HEK293T (cell line): ENCODE measurements around the gene IMPACT.

Experiments
- CTCF ChIA-PET: fragments of 350-600 bp; formaldehyde crosslinking; extraction: SDS; loops from one replicate; lab custom pipeline; 2021; ENCODE audit warnings: antibody characterized with exemption, inconsistent platforms; lab: Yijun Ruan, JAX
- POLR2A ChIA-PET: fragments of 350-600 bp; formaldehyde crosslinking; extraction: SDS; loops from one replicate; lab custom pipeline; 2020; ENCODE audit warnings: antibody characterized with exemption, inconsistent platforms; lab: Yijun Ruan, JAX
- DNase-seq: peaks from one replicate; pipeline ENCODE4 v3.0.0; 2012; ENCODE audit warnings: mixed read lengths; ENCODE audit errors: extremely low spot score
- ARNT ChIP-seq: fragments of 450-650 bp; IDR thresholded peaks from 2 replicates; pipeline ENCODE4 v1.6.1; 2017; ENCODE audit warnings: mild to moderate bottlenecking
- BHLHE40 ChIP-seq: fragments of 450-650 bp; IDR thresholded peaks from 2 replicates; pipeline ENCODE4 v1.6.1; 2016; ENCODE audit warnings: mild to moderate bottlenecking, moderate library complexity, borderline replicate concordance
- CTBP1 ChIP-seq: fragments of 450-650 bp; IDR thresholded peaks from 2 replicates; pipeline ENCODE4 v1.6.1; 2016; ENCODE audit warnings: borderline replicate concordance
- ELF4 ChIP-seq: fragments of 450-650 bp; IDR thresholded peaks from 2 replicates; pipeline ENCODE4 v1.6.1; 2017; ENCODE audit warnings: antibody characterized with exemption
- FOXA1 ChIP-seq: fragments of 450-650 bp; IDR thresholded peaks from 2 replicates; pipeline ENCODE4 v1.6.1; 2016; ENCODE audit warnings: mild to moderate bottlenecking
- FOXK2 ChIP-seq: fragments of 450-650 bp; IDR thresholded peaks from 2 replicates; pipeline ENCODE4 v1.6.1; 2016; ENCODE audit warnings: mild to moderate bottlenecking
- FOXM1 ChIP-seq: fragments of 450-650 bp; IDR thresholded peaks from 2 replicates; pipeline ENCODE4 v1.6.1; 2017; ENCODE audit warnings: mild to moderate bottlenecking, borderline replicate concordance
- HDGF ChIP-seq: fragments of 450-650 bp; IDR thresholded peaks from 2 replicates; pipeline ENCODE4 v1.6.1; 2017; ENCODE audit warnings: antibody characterized with exemption, borderline replicate concordance
- L3MBTL2 ChIP-seq: fragments of 450-650 bp; conservative IDR thresholded peaks from 2 replicates; pipeline ENCODE4 v1.6.1; 2016; ENCODE audit warnings: mild to moderate bottlenecking
- LEF1 ChIP-seq: fragments of 450-650 bp; IDR thresholded peaks from 2 replicates; pipeline ENCODE4 v1.6.1; 2017; ENCODE audit warnings: mild to moderate bottlenecking, borderline replicate concordance
- NFRKB ChIP-seq: fragments of 450-650 bp; IDR thresholded peaks from 2 replicates; pipeline ENCODE4 v1.6.1; 2016; ENCODE audit warnings: mild to moderate bottlenecking, moderate library complexity
- PKNOX1 ChIP-seq: fragments of 450-650 bp; IDR thresholded peaks from 2 replicates; pipeline ENCODE4 v1.6.1; 2016
- SP1 ChIP-seq: fragments of 450-650 bp; IDR thresholded peaks from 2 replicates; pipeline ENCODE4 v1.6.1; 2017
- SUZ12 ChIP-seq: fragments of 450-650 bp; IDR thresholded peaks from 2 replicates; pipeline ENCODE4 v1.6.1; 2016; ENCODE audit warnings: mild to moderate bottlenecking
- TARDBP ChIP-seq: fragments of 450-650 bp; IDR thresholded peaks from 2 replicates; pipeline ENCODE4 v1.6.1; 2016
- ZNF384 ChIP-seq: fragments of 450-650 bp; IDR thresholded peaks from 2 replicates; pipeline ENCODE4 v1.6.1; 2016

The IMPACT gene

DNA sequence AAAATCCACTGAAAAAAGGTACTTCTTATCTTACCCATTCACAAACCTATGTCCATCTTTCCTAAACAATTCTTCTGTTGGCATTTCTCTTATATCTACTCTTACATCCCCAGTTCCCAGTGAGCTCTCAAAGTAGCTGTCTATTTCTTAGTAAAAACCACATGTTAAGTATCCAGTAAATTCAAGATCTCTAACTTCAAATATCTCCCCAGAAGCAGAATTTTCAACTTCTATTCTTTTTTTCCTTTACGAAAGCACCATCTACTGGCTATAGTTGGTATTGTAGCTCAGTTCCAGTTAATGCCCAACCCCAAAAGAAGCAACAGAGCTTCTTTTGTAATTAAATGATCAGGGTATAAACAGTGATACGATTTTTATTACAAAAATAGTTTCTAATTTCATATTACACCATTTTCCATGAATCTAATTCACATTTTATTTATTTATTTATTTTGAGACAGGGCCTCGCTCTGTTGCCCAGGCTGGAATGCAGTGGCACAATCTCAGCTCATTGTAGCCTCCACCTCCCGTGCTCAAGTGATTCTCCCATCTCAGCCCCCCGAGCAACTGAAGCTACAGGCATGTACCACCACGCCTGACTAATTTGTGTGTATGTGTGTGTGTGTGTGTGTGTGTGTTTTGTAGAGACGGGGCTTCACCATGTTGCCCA lies 62.5 kb downstream of the IMPACT start:
- ChIA-PET CTCF (interaction anchor here (0.6 to 2.8 kb wide), 41 partner anchors 9 to 1459 kb away, joined by 3 to 28 read pairs (median 4); partner anchors contain the start of genes CABYR and OSBPL1A), POLR2A (interaction anchor here (0.6 to 1.8 kb wide), 3 partner anchors 62 to 348 kb away, joined by 3 to 6 read pairs (median 4); partner anchors contain the start of genes IMPACT and OSBPL1A)
- TF ChIP-seq PKNOX1 = no peak
- TF ChIP-seq SP1 = no peak
- no peak for TF ChIP-seq SUZ12
- no peak for TF ChIP-seq ZNF384
- no peak for TF ChIP-seq TARDBP
- TF ChIP-seq FOXK2 = no peak
- no peak for TF ChIP-seq FOXA1
- no peak for TF ChIP-seq CTBP1
- TF ChIP-seq ARNT = no peak
- no peak for TF ChIP-seq L3MBTL2
- no peak for TF ChIP-seq LEF1
- TF ChIP-seq HDGF = no peak
- no peak for TF ChIP-seq FOXM1
- DNase-seq = peak; percentile 52

- DNase-seq = no peak
- ChIA-PET POLR2A (no interaction called here), CTCF (interaction anchor here (0.7 to 2.8 kb wide), 4 partner anchors 23 to 314 kb away, joined by 3 to 25 read pairs (median 4); no protein-coding TSS in a partner anchor)
- TF ChIP-seq L3MBTL2 = no peak
- no peak for TF ChIP-seq BHLHE40
- TF ChIP-seq HDGF = no peak
- no peak; the same call in 1 of the 2 replicates for TF ChIP-seq PKNOX1
- TF ChIP-seq CTBP1 = no peak
- no peak for TF ChIP-seq ARNT
- no peak for TF ChIP-seq LEF1
- TF ChIP-seq FOXM1 = no peak
- no peak for TF ChIP-seq SUZ12
- TF ChIP-seq NFRKB = no peak
- TF ChIP-seq FOXA1 = no peak
- TF ChIP-seq SP1 = no peak
- no peak for TF ChIP-seq ELF4
- no peak for TF ChIP-seq ZNF384
Measured at GRCh38 chr18:24490539-24490938, 64.1 kb downstream of the IMPACT start.

DNA sequence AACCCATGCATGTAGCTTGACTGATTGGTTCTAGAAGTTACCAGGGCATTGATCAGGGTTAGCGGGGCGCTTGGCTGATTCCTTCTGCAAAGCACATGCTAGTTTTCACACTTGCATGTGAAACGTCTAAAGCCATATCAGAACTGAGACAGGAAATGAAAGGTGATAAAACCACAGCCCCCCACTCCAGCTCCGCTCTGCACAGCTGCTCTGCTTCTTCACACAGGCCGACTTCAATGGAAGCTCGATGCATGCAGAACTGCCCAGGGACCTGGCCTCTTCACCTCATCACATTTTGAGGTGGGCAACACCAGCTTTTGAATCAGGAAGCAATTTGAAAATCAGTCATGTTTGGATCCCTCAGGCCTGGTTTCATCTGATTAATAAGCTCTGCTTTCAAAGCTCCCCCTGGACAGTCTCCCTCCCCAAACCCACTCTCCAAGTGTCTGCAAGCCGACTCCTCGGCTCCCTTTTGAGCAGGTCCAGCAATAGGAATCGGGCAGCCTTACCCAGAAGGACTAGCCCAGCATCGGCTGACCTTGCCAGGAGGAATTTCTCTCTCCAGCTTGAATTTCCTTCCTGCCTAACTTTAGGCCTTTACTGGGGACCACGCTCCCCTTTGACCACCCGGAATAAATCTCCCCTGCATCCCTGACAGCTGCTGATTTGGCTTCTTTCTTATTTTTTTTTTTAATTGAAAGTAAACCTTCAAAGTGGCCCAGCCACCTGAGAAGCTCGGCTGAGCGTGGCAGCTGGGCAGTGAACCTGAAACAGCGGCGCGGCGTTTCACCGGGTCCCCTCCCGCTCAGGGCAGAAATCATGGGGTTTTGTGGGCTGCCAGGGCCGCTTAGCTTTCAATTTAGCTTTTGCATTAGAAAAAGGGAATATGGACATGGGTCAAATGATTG lies 65.7 kb downstream of the IMPACT start:
- CTCF ChIA-PET = interaction anchor here (0.5 to 1.5 kb wide), 2 partner anchors 45 to 315 kb away, joined by 3 to 5 read pairs; no protein-coding TSS in a partner anchor
- TF ChIP-seq NFRKB (no peak), LEF1 (no peak), TARDBP (no peak), FOXA1 (no peak), BHLHE40 (no peak), SP1 (no peak), HDGF (no peak), PKNOX1 (no peak), SUZ12 (no peak), FOXM1 (no peak), CTBP1 (no peak), FOXK2 (no peak), ZNF384 (no peak), ELF4 (no peak), ARNT (no peak), L3MBTL2 (no peak)
- POLR2A ChIA-PET = no interaction called here
- no peak for DNase-seq

- TF ChIP-seq SUZ12 = no peak
- no peak for TF ChIP-seq HDGF
- TF ChIP-seq NFRKB = no peak
- TF ChIP-seq FOXK2 = no peak
- no peak for TF ChIP-seq TARDBP
- no peak for DNase-seq
- CTCF ChIA-PET = interaction anchor here (0.8 to 1.1 kb wide), 2 partner anchors 11 to 1564 kb away, joined by 3 read pairs; no protein-coding TSS in a partner anchor
- POLR2A ChIA-PET = no interaction called here
Measured at GRCh38 chr18:24494586-24494985, 68.1 kb downstream of the IMPACT start.

- ChIA-PET POLR2A (interaction anchor here (1.5 kb wide), 1 partner anchor 14 kb away, joined by 3 read pairs; no protein-coding TSS in a partner anchor), CTCF (interaction anchor here (0.6 to 1.8 kb wide), 3 partner anchors 8 to 770 kb away, joined by 5 to 17 read pairs (median 7); no protein-coding TSS in a partner anchor)
- no peak for TF ChIP-seq SUZ12
- TF ChIP-seq ELF4 = no peak
- TF ChIP-seq SP1 = no peak
- no peak for TF ChIP-seq L3MBTL2
- no peak for TF ChIP-seq FOXK2
- no peak for TF ChIP-seq HDGF
- DNase-seq = no peak
Measured at GRCh38 chr18:24497031-24497754, 70.7 kb downstream of the IMPACT start.
